Measurements from ENCODE around the gene GLTP.

- TF ChIP-seq CTCF (conservative IDR thresholded peaks at IDR 0.05 in 1 of 2, IDR thresholded peaks at IDR 0.05 in 1 of 2; ENCODE audit: extremely low read depth in 1 of 2, insufficient read depth in 1 of 2, low read depth in 1 of 2, low read length in 2 of 2) (no peak), EZH2 (IDR thresholded peaks at IDR 0.05; ENCODE audit: borderline replicate concordance, low read length) (no peak)
Measured at GRCh38 chr12:109831929-109832328, 48.4 kb downstream of the GLTP start.

Data from mammary epithelial cell (primary cell).